HL-60 (cell line): ENCODE measurements around the gene ESRRB.

ENCODE experiments used
- POLR2AphosphoS5 ChIP-seq: IDR thresholded peaks from 2 replicates; pipeline ENCODE4 v1.6.1; 2012; ENCODE audit warnings: low read depth
- SPI1 ChIP-seq: IDR thresholded peaks from 2 replicates; pipeline ENCODE4 v1.6.1; 2012; ENCODE audit warnings: low read depth, mild to moderate bottlenecking, borderline replicate concordance

- TF ChIP-seq POLR2AphosphoS5 (no peak), SPI1 (no peak)
These were observed 123.0 kb downstream of the ESRRB start for GRCh38 chr14:76498976-76499375.
